Liver (tissue), 3 donors: ENCODE measurements around the gene LMX1B.

Experiments used
- TAF1 ChIP-seq: conservative IDR thresholded peaks from 2 replicates; pipeline ENCODE4 v1.6.1; 2016; ENCODE audit warnings: antibody characterized with exemption, mild to moderate bottlenecking
- TF ChIP-seq, protein P1 (sequence below): fragments of 150-350 bp; IDR thresholded peaks from 2 replicates; pipeline ENCODE4 v1.5.1; 2017; ENCODE audit warnings: improper control_type of control experiment, low read depth, low read length; ENCODE audit not compliant: missing input control
- TF ChIP-seq, protein P2 (sequence below): IDR thresholded peaks from 2 replicates; pipeline ENCODE4 v1.6.1; 2016; ENCODE audit warnings: antibody characterized with exemption
- TF ChIP-seq, protein P3 (sequence below): IDR thresholded peaks from 2 replicates; pipeline ENCODE4 v1.6.1; 2016; ENCODE audit warnings: antibody characterized with exemption
- donor health status: healthy.
- donor health status: healthy.

DNA sequence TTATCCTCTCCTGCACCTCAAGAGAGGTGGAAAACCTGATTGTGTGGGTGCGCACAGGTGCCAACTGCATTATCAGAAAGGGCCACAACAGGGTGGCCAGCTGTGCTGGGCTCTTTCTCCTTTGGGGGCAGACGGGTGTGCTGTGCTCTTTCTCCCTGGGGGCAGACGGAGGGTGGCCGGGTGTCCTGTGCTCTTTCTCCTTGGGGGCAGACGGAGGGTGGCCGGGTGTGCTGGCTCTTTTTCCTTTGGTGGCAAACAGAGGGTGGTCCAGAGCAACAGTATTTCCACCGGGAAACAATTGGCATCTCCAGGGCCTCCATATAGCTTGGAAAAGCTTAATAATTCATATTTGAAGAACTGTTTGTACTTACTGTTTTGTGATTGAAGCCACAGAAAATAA, 6.8 kb downstream of the LMX1B start:
- TF ChIP-seq, protein P1, sequence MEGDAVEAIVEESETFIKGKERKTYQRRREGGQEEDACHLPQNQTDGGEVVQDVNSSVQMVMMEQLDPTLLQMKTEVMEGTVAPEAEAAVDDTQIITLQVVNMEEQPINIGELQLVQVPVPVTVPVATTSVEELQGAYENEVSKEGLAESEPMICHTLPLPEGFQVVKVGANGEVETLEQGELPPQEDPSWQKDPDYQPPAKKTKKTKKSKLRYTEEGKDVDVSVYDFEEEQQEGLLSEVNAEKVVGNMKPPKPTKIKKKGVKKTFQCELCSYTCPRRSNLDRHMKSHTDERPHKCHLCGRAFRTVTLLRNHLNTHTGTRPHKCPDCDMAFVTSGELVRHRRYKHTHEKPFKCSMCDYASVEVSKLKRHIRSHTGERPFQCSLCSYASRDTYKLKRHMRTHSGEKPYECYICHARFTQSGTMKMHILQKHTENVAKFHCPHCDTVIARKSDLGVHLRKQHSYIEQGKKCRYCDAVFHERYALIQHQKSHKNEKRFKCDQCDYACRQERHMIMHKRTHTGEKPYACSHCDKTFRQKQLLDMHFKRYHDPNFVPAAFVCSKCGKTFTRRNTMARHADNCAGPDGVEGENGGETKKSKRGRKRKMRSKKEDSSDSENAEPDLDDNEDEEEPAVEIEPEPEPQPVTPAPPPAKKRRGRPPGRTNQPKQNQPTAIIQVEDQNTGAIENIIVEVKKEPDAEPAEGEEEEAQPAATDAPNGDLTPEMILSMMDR = no peak
- TF ChIP-seq, protein P2, sequence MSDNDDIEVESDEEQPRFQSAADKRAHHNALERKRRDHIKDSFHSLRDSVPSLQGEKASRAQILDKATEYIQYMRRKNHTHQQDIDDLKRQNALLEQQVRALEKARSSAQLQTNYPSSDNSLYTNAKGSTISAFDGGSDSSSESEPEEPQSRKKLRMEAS = no peak
- no peak for TF ChIP-seq TAF1
- TF ChIP-seq, protein P3, sequence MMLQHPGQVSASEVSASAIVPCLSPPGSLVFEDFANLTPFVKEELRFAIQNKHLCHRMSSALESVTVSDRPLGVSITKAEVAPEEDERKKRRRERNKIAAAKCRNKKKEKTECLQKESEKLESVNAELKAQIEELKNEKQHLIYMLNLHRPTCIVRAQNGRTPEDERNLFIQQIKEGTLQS = no peak
